Fibroblast of villous mesenchyme (primary cell): Measurements from ENCODE around the gene NFIX. TPM values are rescaled to one million over a fixed set of nuclear protein-coding genes. Genes with fewer than 3 reads are reported as not detected.

Experiments used
- DNase-seq: peaks from one replicate; pipeline ENCODE4 v3.0.0-alpha.2; 2010; ENCODE audit warnings: low read depth
- H3K4me3 ChIP-seq: 2 replicates; pipeline ENCODE4 v1.5.1; 2011; ENCODE audit warnings: low read depth, mild to moderate bottlenecking, low read length
- CTCF ChIP-seq: IDR thresholded peaks from 2 replicates; pipeline ENCODE4 v1.5.1; 2012; ENCODE audit warnings: low read depth, mild to moderate bottlenecking, low read length; ENCODE audit not compliant: insufficient read depth
- total RNA-seq: library from RNA; depleted of rRNA; stranded (reverse); fragments of >200 nt; gene quantifications from 2 replicates; pipeline ENCODE4 v1.2.3, GENCODE V29; 2012

NFIX gene
- total RNA-seq, 1 donor, result 30.2 TPM

- TF ChIP-seq CTCF, result no peak
- no peak for DNase-seq
- H3K4me3 ChIP-seq, result peak overlapping the region; percentile 48
Observed at GRCh38 chr19:13101590-13102415, 106.5 kb downstream of the NFIX start.

GRCh38 chr19:13102416-13102665, 107.1 kb downstream of the NFIX start:
- peak overlapping the region; percentile 48 for H3K4me3 ChIP-seq
- no peak for TF ChIP-seq CTCF
- DNase-seq, result no peak

- peak; percentile 67 for DNase-seq
- TF ChIP-seq CTCF, result no peak
- peak within 1 kb of the TSS; percentile 48 for H3K4me3 ChIP-seq
Observed at GRCh38 chr19:13102666-13103580, 107.6 kb downstream of the NFIX start, which contains the start of gene LYL1. TSS of gene LYL1 (minus strand) at chr19:13102858. CDS start at chr19:13101171, 1,687 bp downstream.

GRCh38 chr19:13103581-13104359, 108.5 kb downstream of the NFIX start:
- DNase-seq, result no peak
- H3K4me3 ChIP-seq, result no peak overlapping the region
- no peak for TF ChIP-seq CTCF

- no peak overlapping the region for H3K4me3 ChIP-seq
- no peak for DNase-seq
- TF ChIP-seq CTCF, result peak; percentile 54
Observed at GRCh38 chr19:13104360-13104847, 109.1 kb downstream of the NFIX start.

GRCh38 chr19:13104848-13105711, 109.8 kb downstream of the NFIX start:
- no peak overlapping the region for H3K4me3 ChIP-seq
- TF ChIP-seq CTCF, result no peak
- DNase-seq, result no peak
